Astrocyte of the spinal cord (primary cell): ENCODE data around the gene RERE.

ENCODE experiments used
- DNase-seq: peaks from one replicate; pipeline ENCODE4 v3.0.0; 2011; ENCODE audit warnings: low read depth, low spot score
- H3K4me3 ChIP-seq: 2 replicates; pipeline ENCODE4 v1.5.1; 2011; ENCODE audit warnings: low read depth, mild to moderate bottlenecking, low read length, moderate library complexity
- CTCF ChIP-seq: IDR thresholded peaks from 2 replicates; pipeline ENCODE4 v1.5.1; 2012; ENCODE audit warnings: low read depth, mild to moderate bottlenecking, low read length, inconsistent platforms
- in situ Hi-C: cut with HindIII; loops from 2 replicates; pipeline ENCODE4 v1.10.0; 2017; ENCODE audit warnings: low sequenced_read_pairs

RERE gene

GRCh38 chr1:8481650-8482380 lies 335.6 kb downstream of the RERE start:
- H3K4me3 ChIP-seq: no peak overlapping the region
- no peak for TF ChIP-seq CTCF
- DNase-seq: no peak
- in situ Hi-C loops: no loop called here

GRCh38 chr1:8478566-8478965 lies 338.9 kb downstream of the RERE start:
- no peak overlapping the region for H3K4me3 ChIP-seq
- in situ Hi-C loops: no loop called here
- no peak for TF ChIP-seq CTCF
- DNase-seq: no peak

GRCh38 chr1:8477983-8478362 lies 339.5 kb downstream of the RERE start:
- no peak overlapping the region for H3K4me3 ChIP-seq
- no peak for TF ChIP-seq CTCF
- in situ Hi-C loops: no loop called here
- no peak for DNase-seq

GRCh38 chr1:8477166-8477982 lies 340.1 kb downstream of the RERE start:
- in situ Hi-C loops: no loop called here
- TF ChIP-seq CTCF: no peak
- no peak overlapping the region for H3K4me3 ChIP-seq
- DNase-seq: peak; percentile 72

GRCh38 chr1:8476006-8476405 lies 341.4 kb downstream of the RERE start:
- no peak for DNase-seq
- no peak overlapping the region for H3K4me3 ChIP-seq
- in situ Hi-C loops: no loop called here
- no peak for TF ChIP-seq CTCF

GRCh38 chr1:8474369-8474768 lies 343.1 kb downstream of the RERE start:
- in situ Hi-C loops: no loop called here
- no peak overlapping the region for H3K4me3 ChIP-seq
- TF ChIP-seq CTCF: no peak
- no peak for DNase-seq
